HCT116 (cell line): ENCODE results near the gene KIR2DL3. TPM values are rescaled to one million over a fixed set of nuclear protein-coding genes. Genes with fewer than 3 reads are reported as not detected.

Source experiments
- ATAC-seq: fragments of 200-7000 bp; cut with Tn5 transposase; 2 replicates; pipeline ENCODE4 v1.9.1; 2020; ENCODE audit warnings: mild to moderate bottlenecking, moderate library complexity
- BruUV-seq: library from RNA; stranded (reverse); fragments of 400-500 nt; replicated peaks from 2 replicates; lab custom pipeline; 2021; lab: Mats Ljungman, UMichigan
- CTCF ChIA-PET: fragments of 300-600 bp; sonication (Branson Sonifier 250); formaldehyde crosslinking; loops from one replicate; lab custom pipeline; 2021; ENCODE audit warnings: antibody characterized with exemption; lab: Charles Lee
- POLR2A ChIA-PET: fragments of 300-600, 350-600 bp; sonication (Branson Sonifier 250); formaldehyde crosslinking; loops from one replicate; lab custom pipeline; 2021; ENCODE audit warnings: antibody characterized with exemption; lab: Charles Lee
- RAD21 ChIA-PET, 2 experiments: fragments of 300-600 bp; sonication (Branson Sonifier 250); formaldehyde crosslinking; loops; one replicate each; lab custom pipeline; 2023; ENCODE audit warnings: low total read pairs in 2 of 2; ENCODE audit not compliant: uncharacterized antibody in 2 of 2, unreplicated experiment in 2 of 2, low non-redundant PET in 1 of 2; lab: Charles Lee
- DNase-seq: peaks from one replicate; pipeline ENCODE4 v3.0.0-alpha.2; 2010; ENCODE audit warnings: low read depth, low spot score
- H2AFZ ChIP-seq: fragments of 200-600 bp; shearing (Covaris generic), sonication (generic); 2 replicates; pipeline ENCODE4 v1.6.1; 2017; ENCODE audit warnings: low read depth, mixed run types, mixed read lengths, antibody characterized with exemption, low read length; ENCODE audit not compliant: poor library complexity, severe bottlenecking
- H3K27ac ChIP-seq: 2 replicates; pipeline ENCODE4 v1.5.1; 2012; ENCODE audit warnings: low read depth, low read length
- H3K27me3 ChIP-seq: fragments of 200-600 bp; sonication (generic); 2 replicates; pipeline ENCODE4 v1.6.1; 2016; ENCODE audit warnings: mixed run types, low read length, mixed read lengths; ENCODE audit not compliant: insufficient read depth
- H3K36me3 ChIP-seq, 2 experiments: fragments of 200-500 bp in 1 of 2; fragments of 200-600 bp in 1 of 2; sonication (Bioruptor generic) in 1 of 2; sonication (generic) in 1 of 2; 2 replicates each; pipeline versions ENCODE4 v1.5.1 to v1.6.1; 2014 to 2016; ENCODE audit warnings: low read length in 2 of 2, inconsistent platforms in 1 of 2, mixed read lengths in 1 of 2, mixed run types in 1 of 2; ENCODE audit not compliant: insufficient read depth in 2 of 2, control insufficient read depth in 1 of 2
- H3K4me1 ChIP-seq, 2 experiments: fragments of 200-600 bp in 1 of 2; sonication (generic) in 1 of 2; 2 replicates each; pipeline versions ENCODE4 v1.5.1 to v1.6.1; 2012 to 2017; ENCODE audit warnings: low read length in 2 of 2, inconsistent platforms in 1 of 2, mild to moderate bottlenecking in 1 of 2, mixed read lengths in 1 of 2, mixed run types in 1 of 2, moderate library complexity in 1 of 2; ENCODE audit not compliant: insufficient read depth in 2 of 2, control insufficient read depth in 1 of 2
- H3K4me2 ChIP-seq: fragments of 200-600 bp; sonication (generic); 2 replicates; pipeline ENCODE4 v1.6.1; 2017; ENCODE audit warnings: mixed run types, low read length, mixed read lengths
- H3K4me3 ChIP-seq, 2 experiments: fragments of 200-600 bp in 1 of 2; sonication (generic) in 1 of 2; replicated peaks in 1 of 2; 2 replicates each; pipeline ENCODE4 v1.5.1; 2011 to 2016; ENCODE audit warnings: low read length in 2 of 2, control low read depth in 1 of 2, low read depth in 1 of 2, mild to moderate bottlenecking in 1 of 2, mixed read lengths in 1 of 2, mixed run types in 1 of 2
- H3K79me2 ChIP-seq: fragments of 200-600 bp; sonication (generic); 2 replicates; pipeline ENCODE4 v1.6.1; 2017; ENCODE audit warnings: mild to moderate bottlenecking, mixed run types, low read length, moderate library complexity, mixed read lengths; ENCODE audit not compliant: insufficient read depth
- H3K9ac ChIP-seq: fragments of 200-600 bp; sonication (generic); 2 replicates; pipeline ENCODE4 v1.6.1; 2016; ENCODE audit warnings: low read length, mixed read lengths
- H3K9me2 ChIP-seq: fragments of 200-600 bp; sonication (generic), shearing (Covaris generic); 2 replicates; pipeline ENCODE4 v1.6.1; 2017; ENCODE audit warnings: mixed run types, mild to moderate bottlenecking, moderate library complexity; ENCODE audit not compliant: insufficient read depth
- H3K9me3 ChIP-seq, 2 experiments: fragments of 200-500 bp in 1 of 2; fragments of 200-600 bp in 1 of 2; sonication (Bioruptor generic) in 1 of 2; sonication (generic) in 1 of 2; 2 replicates each; pipeline ENCODE4 v1.6.1; 2014 to 2017; ENCODE audit warnings: low read length in 2 of 2, mixed read lengths in 2 of 2, inconsistent platforms in 1 of 2, low read depth in 1 of 2, mild to moderate bottlenecking in 1 of 2, mixed run types in 1 of 2, moderate library complexity in 1 of 2; ENCODE audit not compliant: control insufficient read depth in 1 of 2, insufficient read depth in 1 of 2
- H4K20me1 ChIP-seq: fragments of 200-600 bp; sonication (generic), shearing (Covaris generic); 2 replicates; pipeline ENCODE4 v1.6.1; 2017; ENCODE audit warnings: mixed run types, mild to moderate bottlenecking, moderate library complexity; ENCODE audit not compliant: insufficient read depth
- CTCF ChIP-seq, 3 experiments: fragments of 200-600 bp in 1 of 3; sonication (generic) in 1 of 3; IDR thresholded peaks in 2 of 3; conservative IDR thresholded peaks in 1 of 3; 2 replicates each; pipeline ENCODE4 v1.5.1; 2012 to 2017; ENCODE audit warnings: low read depth in 2 of 3, low read length in 2 of 3, antibody characterized with exemption in 1 of 3, borderline replicate concordance in 1 of 3, control low read depth in 1 of 3, mild to moderate bottlenecking in 1 of 3, mixed read lengths in 1 of 3, mixed run types in 1 of 3, moderate library complexity in 1 of 3; ENCODE audit not compliant: insufficient read depth in 1 of 3
- FOSL1 ChIP-seq: IDR thresholded peaks from 2 replicates; pipeline ENCODE4 v1.6.1; 2012; ENCODE audit warnings: low read depth
- MAX ChIP-seq: IDR thresholded peaks from 2 replicates; pipeline ENCODE4 v1.6.1; 2012
- REST ChIP-seq: IDR thresholded peaks from 2 replicates; pipeline ENCODE4 v1.6.1; 2012; ENCODE audit warnings: low read depth
- TCF7L2 ChIP-seq: IDR thresholded peaks from 2 replicates; pipeline ENCODE4 v1.7.0; 2011; ENCODE audit warnings: borderline replicate concordance, inconsistent platforms; ENCODE audit not compliant: insufficient read depth, insufficient read length; ENCODE audit errors: extremely low read depth
- intact Hi-C: fragments of 100-400 bp; cut with micrococcal nuclease; formaldehyde crosslinking; loops from 2 replicates; pipeline ENCODE4 v1.10.0; 2022
- total RNA-seq: library from RNA; stranded (reverse); gene quantifications from one replicate; pipeline ENCODE4 v1.2.1, GENCODE V29; 2021; ENCODE audit not compliant: unreplicated experiment

KIR2DL3 gene
- total RNA-seq, 1 experiment from 2014 or later, result not detected

- no peak overlapping the region for H3K4me2 ChIP-seq
- no peaks in the 10 kb centered on the region for H3K27me3 ChIP-seq
- ATAC-seq (no peak), DNase-seq (no peak)
- H3K9me3 ChIP-seq, result no peaks in the 10 kb centered on the region
- H3K36me3 ChIP-seq, result no peaks in the 10 kb centered on the region
- no peak overlapping the region for H3K4me3 ChIP-seq
- no peaks in the 10 kb centered on the region for H3K4me1 ChIP-seq
- no peaks in the 10 kb centered on the region for H3K79me2 ChIP-seq
- ChIA-PET RAD21 (no interaction called here), POLR2A (no interaction called here), CTCF (no interaction called here)
- no peak overlapping the region for H3K27ac ChIP-seq
- BruUV-seq, result no TSS peak
- H3K9me2 ChIP-seq, result no peaks in the 10 kb centered on the region
- H2AFZ ChIP-seq, result no peak overlapping the region
- no peak for TF ChIP-seq REST
- no peak for TF ChIP-seq MAX
- no peaks in the 10 kb centered on the region for H4K20me1 ChIP-seq
- intact Hi-C loops, result no loop called here
- H3K9ac ChIP-seq, result no peak overlapping the region
These were observed 402 bp downstream of the KIR2DL3 start for GRCh38 chr19:54738715-54739114.

GRCh38 chr19:54739587-54740497 is 1.5 kb downstream of the KIR2DL3 start:
- ChIA-PET CTCF (no interaction called here), RAD21 (no interaction called here), POLR2A (no interaction called here)
- Histone ChIP-seq H3K4me1 (no peaks in the 10 kb centered on the region), H3K27ac (no peak overlapping the region), H4K20me1 (no peaks in the 10 kb centered on the region), H3K79me2 (no peaks in the 10 kb centered on the region), H3K27me3 (no peaks in the 10 kb centered on the region), H3K4me2 (no peak overlapping the region), H3K36me3 (no peaks in the 10 kb centered on the region), H2AFZ (no peak overlapping the region), H3K9me2 (no peaks in the 10 kb centered on the region), H3K9ac (no peak overlapping the region), H3K4me3 (no peak overlapping the region), H3K9me3 (no peaks in the 10 kb centered on the region)
- no TSS peak for BruUV-seq
- DNase-seq (no peak), ATAC-seq (no peak)
- intact Hi-C loops, result no loop called here
- TF ChIP-seq TCF7L2, result no peak
- TF ChIP-seq CTCF (IDR thresholded peaks at IDR 0.05 in 2 of 3, conservative IDR thresholded peaks at IDR 0.05 in 1 of 3; ENCODE audit: borderline replicate concordance in 1 of 3, insufficient read depth in 1 of 3, low read depth in 2 of 3, low read length in 2 of 3), result no peak
- TF ChIP-seq FOSL1, result no peak
- no peak for TF ChIP-seq REST
